HepG2 (cell line): ENCODE data around the gene ADCY9. TPM values are rescaled to one million over a fixed set of nuclear protein-coding genes. Genes with fewer than 3 reads are reported as not detected.

ENCODE experiments used
- ADNP ChIP-seq: sonication (generic); formaldehyde crosslinking; IDR thresholded peaks from 2 replicates; pipeline ENCODE4 v1.4.0; 2020; ENCODE audit warnings: missing genetic modification reagents
- AKNA ChIP-seq: sonication (generic); formaldehyde crosslinking; IDR thresholded peaks from 2 replicates; pipeline ENCODE4 v1.4.0; 2020; ENCODE audit warnings: missing genetic modification reagents, borderline replicate concordance
- ATF7-NPFF ChIP-seq: sonication (generic); formaldehyde crosslinking; IDR thresholded peaks from 2 replicates; pipeline ENCODE4 v1.8.1; 2023; ENCODE audit warnings: mild to moderate bottlenecking, low read depth, missing genetic modification reagents, moderate library complexity
- DZIP1 ChIP-seq: sonication (generic); formaldehyde crosslinking; IDR thresholded peaks from 2 replicates; pipeline ENCODE4 v1.5.0; 2020; ENCODE audit warnings: mild to moderate bottlenecking, missing genetic modification reagents
- HDAC6 ChIP-seq: fragments of 200-600 bp; sonication (generic); IDR thresholded peaks from 2 replicates; pipeline ENCODE4 v1.7.0; 2017; ENCODE audit warnings: mild to moderate bottlenecking, antibody characterized with exemption, low read length, low read depth
- KAT7 ChIP-seq: IDR thresholded peaks from 2 replicates; pipeline ENCODE4 v1.6.1; 2018; ENCODE audit warnings: borderline replicate concordance, missing compliant biosample characterization
- MYNN ChIP-seq: sonication (generic); formaldehyde crosslinking; IDR thresholded peaks from 2 replicates; pipeline ENCODE4 v1.4.0; 2020; ENCODE audit warnings: mild to moderate bottlenecking, low read depth, missing genetic modification reagents
- PAWR ChIP-seq: sonication (generic); formaldehyde crosslinking; IDR thresholded peaks from 2 replicates; pipeline ENCODE4 v1.4.0; 2020; ENCODE audit warnings: missing genetic modification reagents, mild to moderate bottlenecking, borderline replicate concordance
- RBFOX2 ChIP-seq: fragments of 200-400 bp; formaldehyde crosslinking; IDR thresholded peaks from 2 replicates; pipeline ENCODE4 v1.6.1; 2017; ENCODE audit warnings: low read depth, mild to moderate bottlenecking, low read length
- SMARCE1 ChIP-seq: fragments of 450-650 bp; IDR thresholded peaks from 2 replicates; pipeline ENCODE4 v1.6.1; 2017; ENCODE audit warnings: borderline replicate concordance
- TFE3 ChIP-seq: IDR thresholded peaks from 2 replicates; pipeline ENCODE4 v1.6.1; 2016
- ZBTB33 ChIP-seq: sonication (generic); formaldehyde crosslinking; IDR thresholded peaks from 2 replicates; pipeline ENCODE4 v1.4.0; 2020; ENCODE audit warnings: missing genetic modification reagents
- ZBTB7A ChIP-seq: sonication (generic); formaldehyde crosslinking; IDR thresholded peaks from 2 replicates; pipeline ENCODE4 v1.8.0; 2022; ENCODE audit warnings: mild to moderate bottlenecking, missing genetic modification reagents
- ZNF251 ChIP-seq: sonication (generic); formaldehyde crosslinking; IDR thresholded peaks from 2 replicates; pipeline ENCODE4 v1.9.0; 2021; ENCODE audit warnings: mild to moderate bottlenecking, missing genetic modification reagents
- ZNF3 ChIP-seq: IDR thresholded peaks from 2 replicates; pipeline ENCODE4 v1.7.0; 2017; ENCODE audit warnings: inconsistent platforms
- ZNF460 ChIP-seq: sonication (generic); formaldehyde crosslinking; IDR thresholded peaks from 2 replicates; pipeline ENCODE4 v1.5.1; 2020; ENCODE audit warnings: missing genetic modification reagents, mild to moderate bottlenecking, borderline replicate concordance
- ZNF547 ChIP-seq: sonication (generic); formaldehyde crosslinking; IDR thresholded peaks from 2 replicates; pipeline ENCODE4 v1.5.1; 2020; ENCODE audit warnings: mild to moderate bottlenecking, missing genetic modification reagents
- ZNF839 ChIP-seq: sonication (generic); formaldehyde crosslinking; IDR thresholded peaks from 2 replicates; pipeline ENCODE4 v1.4.0; 2020; ENCODE audit warnings: missing genetic modification reagents, mild to moderate bottlenecking, borderline replicate concordance
- polyA plus RNA-seq, 8 experiments: library from polyadenylated mRNA; depleted of rRNA in 3 of 8; stranded (reverse) in 7 of 8; unstranded in 1 of 8; fragments of >200 nt; fragmentation: Illumina TruSeq in 4 of 8; extraction: Trizol in 4 of 8; gene quantifications; 2 replicates each; pipeline versions ENCODE4 v1.2.1 to v1.2.3, GENCODE V29; 2011 to 2016; ENCODE audit warnings: low read depth in 4 of 8, missing spikeins in 1 of 8, mixed read lengths in 1 of 8; ENCODE audit not compliant: insufficient read depth in 1 of 8
- total RNA-seq, 5 experiments: library from RNA; depleted of rRNA; stranded (reverse); fragments of >200 nt; fragmentation: Illumina TruSeq; extraction: Trizol; gene quantifications; 2 replicates each; pipeline ENCODE4 v1.2.3, GENCODE V29; 2016; ENCODE audit warnings: low read depth in 1 of 5

The ADCY9 gene
- total and polyA plus RNA-seq, 2 of the 13 experiments (the other 11 are each of a cell fraction or from before 2014, with no cell fraction given), result 11.2 to 13.9 TPM

GRCh38 chr16:4116325-4117249, at the start of gene ADCY9 (continued):
- no peak for TF ChIP-seq ZNF839 (CRISPR knock-in tag)
- TF ChIP-seq SMARCE1, result no peak
- TF ChIP-seq ZNF547 (CRISPR knock-in tag), result peak; percentile 66; the same call in 1 of the 2 replicates
- no peak for TF ChIP-seq PAWR
- no peak for TF ChIP-seq HDAC6
- TF ChIP-seq RBFOX2, result peak; percentile 84
- no peak for TF ChIP-seq AKNA (CRISPR knock-in tag)
- TF ChIP-seq ADNP (CRISPR knock-in tag), result no peak
- TF ChIP-seq TFE3 (CRISPR knock-in tag), result no peak
- no peak for TF ChIP-seq ZNF3 (CRISPR knock-in tag)
- TF ChIP-seq ZNF460 (CRISPR knock-in tag), result no peak
- TF ChIP-seq MYNN, result no peak
- TF ChIP-seq KAT7 (CRISPR knock-in tag), result peak; percentile 61; the same call in 1 of the 2 replicates
- TF ChIP-seq ZNF251 (CRISPR knock-in tag), result no peak
- TF ChIP-seq ZBTB7A, result no peak
- 0 out of 2 replicates have a peak, but pooled peaks have one; percentile 42 for TF ChIP-seq DZIP1 (CRISPR knock-in tag)
- TF ChIP-seq ATF7-NPFF, result no peak
- TF ChIP-seq ZBTB33 (CRISPR knock-in tag), result no peak
